ENCODE measurements around the gene CLSTN2. TPM values are rescaled to one million over a fixed set of nuclear protein-coding genes. Genes with fewer than 3 reads are reported as not detected.

CLSTN2 gene
- total RNA-seq, 2 donors from 2014 or later = 3.5 to 60.3 TPM

DNA sequence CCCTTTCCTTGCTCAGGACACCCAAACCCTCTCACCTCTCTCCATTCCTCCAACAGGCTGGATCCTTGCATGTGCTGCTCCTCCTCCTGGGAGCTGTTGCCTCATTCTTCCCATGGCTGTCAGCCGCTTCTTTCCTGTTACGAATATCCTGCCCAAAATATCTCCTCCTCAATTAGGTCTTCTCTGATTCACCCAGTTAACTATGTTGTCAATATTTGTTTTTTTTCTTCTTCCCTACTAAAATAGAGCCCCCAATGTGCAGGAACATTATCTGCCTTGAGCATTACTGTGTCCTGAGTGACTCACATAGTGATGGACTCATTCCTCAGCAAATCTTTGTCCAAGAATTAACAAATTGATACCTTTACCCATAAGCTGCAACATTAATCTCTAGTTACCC lies 357.2 kb downstream of the CLSTN2 start:
- 96% methylated on average over 2 of the region's 2 CpGs for WGBS
- no peak for TF ChIP-seq POLR2A (IDR thresholded peaks at IDR 0.05)
- TF ChIP-seq POLR2AphosphoS5 (IDR thresholded peaks at IDR 0.05) = no peak
- TF ChIP-seq, protein P1, sequence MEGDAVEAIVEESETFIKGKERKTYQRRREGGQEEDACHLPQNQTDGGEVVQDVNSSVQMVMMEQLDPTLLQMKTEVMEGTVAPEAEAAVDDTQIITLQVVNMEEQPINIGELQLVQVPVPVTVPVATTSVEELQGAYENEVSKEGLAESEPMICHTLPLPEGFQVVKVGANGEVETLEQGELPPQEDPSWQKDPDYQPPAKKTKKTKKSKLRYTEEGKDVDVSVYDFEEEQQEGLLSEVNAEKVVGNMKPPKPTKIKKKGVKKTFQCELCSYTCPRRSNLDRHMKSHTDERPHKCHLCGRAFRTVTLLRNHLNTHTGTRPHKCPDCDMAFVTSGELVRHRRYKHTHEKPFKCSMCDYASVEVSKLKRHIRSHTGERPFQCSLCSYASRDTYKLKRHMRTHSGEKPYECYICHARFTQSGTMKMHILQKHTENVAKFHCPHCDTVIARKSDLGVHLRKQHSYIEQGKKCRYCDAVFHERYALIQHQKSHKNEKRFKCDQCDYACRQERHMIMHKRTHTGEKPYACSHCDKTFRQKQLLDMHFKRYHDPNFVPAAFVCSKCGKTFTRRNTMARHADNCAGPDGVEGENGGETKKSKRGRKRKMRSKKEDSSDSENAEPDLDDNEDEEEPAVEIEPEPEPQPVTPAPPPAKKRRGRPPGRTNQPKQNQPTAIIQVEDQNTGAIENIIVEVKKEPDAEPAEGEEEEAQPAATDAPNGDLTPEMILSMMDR (IDR thresholded peaks at IDR 0.05) = no peak
- Histone ChIP-seq H3K9me3 (no peaks in the 10 kb centered on the region), H3K27ac (no peak overlapping the region), H3K27me3 (replicated peaks; ENCODE audit: insufficient read depth) (no peaks in the 10 kb centered on the region), H3K4me1 (replicated peaks) (no peaks in the 10 kb centered on the region), H3K36me3 (no peaks in the 10 kb centered on the region), H3K4me3 (no peak overlapping the region)
- intact Hi-C loops (cut with DNase I) = no loop called here
- DNase-seq (ENCODE audit: low spot score) = no peak

DNA sequence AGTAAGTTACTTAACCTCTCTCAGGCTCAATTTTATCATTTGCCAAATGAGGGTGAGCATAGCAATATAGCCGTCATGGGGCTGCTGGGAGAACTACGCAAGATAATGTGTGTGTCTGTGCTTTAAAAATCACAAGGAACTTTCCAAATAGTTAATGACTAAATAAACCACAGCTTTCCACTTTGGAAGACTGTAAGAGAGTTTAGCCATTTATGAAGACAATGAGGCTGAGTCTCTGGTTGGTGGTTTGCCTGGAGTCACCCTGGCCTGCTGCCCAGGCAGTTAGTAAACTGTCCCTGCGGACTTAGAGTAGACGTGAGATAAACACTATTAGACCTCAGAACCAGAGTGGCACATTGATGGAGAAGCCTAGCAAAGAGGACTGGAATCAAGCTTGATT lies 357.7 kb downstream of the CLSTN2 start:
- intact Hi-C loops (cut with DNase I) = no loop called here
- Histone ChIP-seq H3K9me3 (no peaks in the 10 kb centered on the region), H3K4me3 (no peak overlapping the region), H3K27me3 (replicated peaks; ENCODE audit: insufficient read depth) (no peaks in the 10 kb centered on the region), H3K27ac (no peak overlapping the region), H3K4me1 (replicated peaks) (no peaks in the 10 kb centered on the region), H3K36me3 (no peaks in the 10 kb centered on the region)
- no peak for DNase-seq (ENCODE audit: low spot score)
- WGBS = 53% methylated on average over 4 of the region's 4 CpGs
- TF ChIP-seq, protein P1 (IDR thresholded peaks at IDR 0.05) = no peak

DNA sequence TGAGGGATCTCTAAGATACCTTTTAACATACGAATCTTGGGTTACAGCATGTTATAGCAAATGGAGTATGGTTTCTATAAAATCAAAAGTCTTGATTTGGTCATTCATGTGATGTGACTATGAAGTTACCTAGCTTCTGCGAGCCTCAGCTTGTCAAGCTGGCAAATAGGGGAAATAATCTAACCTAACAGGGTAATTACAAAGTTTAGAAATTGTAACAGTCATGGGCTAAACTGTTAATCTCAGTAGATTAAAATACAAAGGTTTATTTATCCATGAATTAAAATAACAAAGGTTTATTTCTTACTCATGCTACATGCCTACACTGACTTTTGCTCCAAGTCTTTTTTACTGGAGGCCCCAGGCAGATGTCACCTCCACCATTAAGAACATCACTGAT lies 359.1 kb downstream of the CLSTN2 start:
- H3K4me1 ChIP-seq (replicated peaks) = no peaks in the 10 kb centered on the region
- DNase-seq (ENCODE audit: low spot score) = no peak
- 86% methylated on average over 2 of the region's 2 CpGs for WGBS
- intact Hi-C loops (cut with DNase I) = no loop called here
- H3K4me3 ChIP-seq = no peak overlapping the region
- TF ChIP-seq POLR2A (IDR thresholded peaks at IDR 0.05) (no peak), POLR2AphosphoS5 (IDR thresholded peaks at IDR 0.05) (no peak)
- TF ChIP-seq, protein P1 (IDR thresholded peaks at IDR 0.05) = no peak
- no peak overlapping the region for H3K27ac ChIP-seq
- H3K9me3 ChIP-seq = no peaks in the 10 kb centered on the region
- H3K36me3 ChIP-seq = no peaks in the 10 kb centered on the region
- H3K27me3 ChIP-seq (replicated peaks; ENCODE audit: insufficient read depth) = no peaks in the 10 kb centered on the region

DNA sequence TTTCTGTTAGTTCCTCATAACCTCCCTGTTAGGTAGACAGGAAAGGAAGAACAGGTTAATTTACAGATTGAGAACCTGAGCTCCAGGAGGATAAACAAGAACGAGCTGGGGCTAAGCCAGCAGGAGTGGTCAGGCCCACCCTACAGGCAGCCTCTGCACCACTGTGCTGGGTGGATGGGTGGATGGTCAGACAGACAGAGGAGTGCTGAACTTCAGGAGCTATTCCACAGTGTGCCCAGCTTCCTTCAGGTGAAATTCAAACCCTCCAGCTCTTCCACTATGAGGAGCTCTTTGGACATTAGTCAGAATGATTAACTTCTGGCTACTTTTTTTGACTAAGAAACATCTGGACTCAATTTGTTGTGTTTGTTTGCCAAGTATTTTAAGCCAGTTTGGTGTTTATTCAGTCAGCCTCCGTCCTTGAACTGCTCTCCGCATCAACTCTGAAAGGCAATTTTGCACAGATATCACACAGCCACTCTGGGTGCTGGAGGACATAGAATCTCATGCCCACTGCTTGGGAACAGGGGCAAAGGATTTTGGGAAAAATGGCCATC lies 361.9 kb downstream of the CLSTN2 start:
- Histone ChIP-seq H3K27me3 (replicated peaks; ENCODE audit: insufficient read depth) (no peaks in the 10 kb centered on the region), H3K4me3 (no peak overlapping the region), H3K4me1 (replicated peaks) (no peaks in the 10 kb centered on the region), H3K27ac (no peak overlapping the region), H3K36me3 (no peaks in the 10 kb centered on the region), H3K9me3 (no peaks in the 10 kb centered on the region)
- intact Hi-C loops (cut with DNase I) = no loop called here
- WGBS = 68% methylated on average over 3 of the region's 3 CpGs
- TF ChIP-seq POLR2A (IDR thresholded peaks at IDR 0.05) (no peak), POLR2AphosphoS5 (IDR thresholded peaks at IDR 0.05) (no peak)
- TF ChIP-seq, protein P1 (IDR thresholded peaks at IDR 0.05) = no peak
- DNase-seq (ENCODE audit: low spot score) = no peak

DNA sequence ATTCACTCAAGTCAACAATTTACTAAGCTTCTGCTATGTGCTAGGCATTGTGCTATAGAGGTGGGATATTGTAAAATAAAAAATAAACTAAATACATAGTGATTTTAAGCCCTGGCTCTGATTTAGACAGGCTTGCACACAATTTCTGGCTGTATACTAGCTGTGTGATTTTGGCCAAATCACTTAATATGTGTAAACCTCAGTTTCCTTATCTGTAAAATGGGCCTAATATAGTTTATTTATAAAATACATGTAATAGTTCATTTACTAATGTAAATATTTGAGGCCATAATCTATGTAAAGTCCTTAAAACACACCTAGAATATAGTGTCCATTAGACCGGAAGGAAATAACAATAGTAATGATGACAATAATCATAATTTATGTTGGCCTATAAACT lies 363.1 kb downstream of the CLSTN2 start:
- H3K36me3 ChIP-seq = no peaks in the 10 kb centered on the region
- intact Hi-C loops (cut with DNase I) = no loop called here
- no peak for DNase-seq (ENCODE audit: low spot score)

More for the DNA sequence above, 363.1 kb downstream of the CLSTN2 start:
- Histone ChIP-seq H3K9me3 (no peaks in the 10 kb centered on the region), H3K4me3 (no peak overlapping the region), H3K27me3 (replicated peaks; ENCODE audit: insufficient read depth) (no peaks in the 10 kb centered on the region), H3K4me1 (replicated peaks) (no peaks in the 10 kb centered on the region), H3K27ac (no peak overlapping the region)
- TF ChIP-seq, protein P1 (IDR thresholded peaks at IDR 0.05) = no peak
- WGBS = 88% methylated on average over 1 of the region's 1 CpG

Measured in prostate gland (tissue), 2 donors.